HG03521 (cell line): ENCODE measurements around the gene SFXN1.
"Not testable (repeated sequence)": the region's sequence is repeated elsewhere in the genome, so short reads cannot be mapped to it uniquely, and the experiment has no call there.

Experiments
- ATAC-seq: cut with Tn5 transposase; IDR thresholded peaks from one replicate; pipeline ENCODE4 v1.9.1; 2021; ENCODE audit warnings: mild to moderate bottlenecking, moderate library complexity; ENCODE audit not compliant: unreplicated experiment

The SFXN1 gene

DNA sequence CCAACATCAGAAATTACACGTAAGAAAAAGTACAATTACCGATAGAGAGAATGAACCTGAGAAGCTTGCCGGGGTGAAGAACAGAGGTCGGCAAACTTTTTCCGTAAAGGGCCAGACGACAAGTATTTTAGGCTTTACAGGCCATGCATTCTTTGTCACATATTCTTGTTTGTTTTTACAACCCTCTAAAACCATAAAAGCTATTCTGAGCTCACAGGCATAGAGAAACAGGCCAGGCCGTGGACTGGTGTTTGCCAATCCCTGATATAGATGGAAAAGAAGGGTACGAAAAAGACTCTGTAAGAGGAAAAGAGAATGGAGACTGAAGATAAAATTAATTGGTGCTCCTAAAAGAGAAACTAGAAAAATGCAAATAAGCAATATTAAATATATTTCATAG is 15.4 kb downstream of the SFXN1 start:
- no peak for ATAC-seq

DNA sequence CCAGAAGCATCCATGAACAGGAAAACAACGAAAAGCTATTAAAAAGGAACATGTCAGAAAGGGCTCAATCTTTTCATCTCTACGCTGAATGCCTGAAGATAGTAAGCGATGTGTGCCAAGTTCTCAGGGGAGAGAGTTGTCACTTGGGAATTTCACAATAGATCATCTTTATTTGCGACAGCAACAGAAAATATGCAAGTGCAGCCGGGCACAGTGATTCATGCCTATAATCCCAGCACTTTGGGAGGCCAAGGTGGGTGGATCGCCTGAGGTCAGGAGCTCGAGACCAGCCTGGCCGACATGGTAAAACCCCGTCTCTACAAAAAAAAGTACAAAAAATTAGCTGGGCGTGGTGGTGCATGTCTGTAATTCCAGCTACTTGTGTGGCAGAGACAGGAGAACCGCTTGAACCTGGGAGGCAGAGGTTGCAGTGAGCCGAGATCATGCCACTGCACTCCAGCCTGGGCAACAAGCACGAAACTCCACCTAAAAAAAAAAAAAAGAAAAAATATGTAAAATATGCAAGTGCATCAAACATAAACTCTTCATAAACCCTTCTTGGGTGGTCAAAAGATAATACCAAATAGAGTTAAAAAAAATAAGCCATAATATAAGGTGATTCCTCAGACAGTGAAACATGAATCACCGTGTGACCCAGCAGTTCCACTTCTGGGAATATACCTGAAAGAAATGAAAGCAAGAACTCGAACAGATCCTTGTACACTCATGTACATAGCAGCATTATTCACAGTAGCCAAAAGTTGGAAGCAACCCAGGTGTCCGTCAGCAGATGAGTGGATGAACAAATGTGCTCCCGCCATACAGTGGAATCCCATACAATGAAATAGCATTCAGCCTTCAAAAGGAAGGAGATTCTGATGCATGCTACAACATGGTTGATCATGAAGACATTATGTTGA is 16.2 kb downstream of the SFXN1 start:
- ATAC-seq: no peak

DNA sequence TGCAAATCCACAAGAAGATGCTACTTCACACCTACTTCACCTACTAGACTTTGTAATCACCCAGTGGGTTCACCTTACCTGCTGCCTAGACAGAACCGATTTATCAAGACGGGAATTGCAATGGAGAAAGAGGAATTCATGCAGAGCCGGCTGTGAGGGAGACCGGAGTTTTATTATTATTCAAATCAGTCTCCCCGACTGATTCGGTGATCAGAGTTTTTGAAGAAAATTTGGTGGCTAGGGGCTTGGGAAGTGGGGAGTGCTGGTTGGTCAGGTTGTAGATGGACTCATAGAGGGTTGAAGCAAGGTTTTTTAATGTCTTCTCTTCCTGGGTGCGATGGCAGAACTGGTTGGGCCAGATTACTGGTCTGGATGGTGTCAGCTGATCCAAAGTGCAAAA is 23.4 kb downstream of the SFXN1 start:
- no peak for ATAC-seq

DNA sequence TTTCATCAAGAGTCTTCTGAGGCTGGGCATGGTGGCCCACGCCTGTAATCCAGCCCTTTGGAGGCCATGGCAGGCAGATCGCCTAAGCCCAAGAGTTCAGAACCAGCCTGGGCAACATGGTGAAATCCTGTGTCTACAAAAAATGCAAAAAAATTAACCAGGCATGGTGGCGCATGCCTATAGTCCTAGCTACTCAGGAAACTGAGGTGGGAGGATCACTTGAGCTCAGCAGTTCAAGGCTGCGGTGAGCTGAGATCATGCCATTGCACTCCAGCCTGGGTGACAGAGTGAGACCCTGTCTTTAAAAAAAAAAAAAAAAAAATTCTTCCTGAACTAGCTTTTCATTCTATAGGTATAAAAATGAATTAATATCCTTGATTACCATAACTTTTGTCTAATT is 29.3 kb downstream of the SFXN1 start:
- not testable (repeated sequence) for ATAC-seq

DNA sequence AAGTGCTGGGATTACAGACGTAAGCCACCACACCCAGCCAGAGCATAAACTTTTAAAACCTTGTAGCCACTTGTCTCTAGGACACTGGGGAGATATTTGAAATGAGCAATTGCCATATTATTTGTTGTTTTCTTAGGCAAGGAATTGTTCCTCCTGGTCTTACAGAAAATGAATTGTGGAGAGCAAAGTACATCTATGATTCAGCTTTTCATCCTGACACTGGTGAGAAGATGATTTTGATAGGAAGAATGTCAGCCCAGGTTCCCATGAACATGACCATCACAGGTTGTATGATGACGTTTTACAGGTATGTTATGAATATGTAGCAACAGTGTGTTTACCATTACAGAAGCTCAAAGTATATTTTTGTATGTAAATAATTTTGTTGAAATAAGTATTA is 30.5 kb downstream of the SFXN1 start:
- ATAC-seq: no peak

DNA sequence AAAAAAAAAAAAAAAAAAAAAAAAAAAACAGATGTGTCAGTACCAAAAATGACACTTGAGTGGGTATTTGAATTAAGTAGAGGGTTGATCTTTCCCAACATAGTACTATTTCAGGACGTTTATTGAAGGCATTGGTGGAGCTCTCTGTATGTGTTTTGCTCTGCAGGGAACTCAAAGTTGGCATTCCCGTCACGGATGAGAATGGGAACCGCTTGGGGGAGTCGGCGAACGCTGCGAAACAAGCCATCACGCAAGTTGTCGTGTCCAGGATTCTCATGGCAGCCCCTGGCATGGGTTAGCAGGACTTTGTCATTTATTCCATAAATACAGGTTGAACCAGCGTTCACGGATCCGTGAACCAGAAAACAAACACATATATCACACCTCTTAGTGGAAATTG is 34.9 kb downstream of the SFXN1 start:
- no peak for ATAC-seq

DNA sequence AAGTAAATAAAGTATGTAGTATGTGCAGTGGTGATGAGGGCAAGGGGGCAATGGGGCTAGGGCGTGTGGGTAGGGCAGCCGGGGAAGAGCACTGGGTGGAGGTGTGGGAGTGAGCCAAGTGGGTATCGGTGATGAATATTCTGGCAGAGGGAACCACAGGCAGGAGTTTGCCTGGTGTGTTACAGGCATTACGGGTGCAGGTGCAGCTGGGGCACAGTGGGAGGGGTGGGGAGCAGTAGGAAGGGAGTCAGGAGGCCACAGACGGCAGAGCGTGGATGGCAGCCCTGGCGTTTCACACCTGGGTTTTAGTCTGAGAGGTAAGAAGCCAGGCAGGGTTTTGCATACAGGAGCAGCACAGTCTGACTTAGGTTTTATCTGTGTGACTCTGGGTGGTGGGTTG is 35.4 kb downstream of the SFXN1 start:
- ATAC-seq: no peak

DNA sequence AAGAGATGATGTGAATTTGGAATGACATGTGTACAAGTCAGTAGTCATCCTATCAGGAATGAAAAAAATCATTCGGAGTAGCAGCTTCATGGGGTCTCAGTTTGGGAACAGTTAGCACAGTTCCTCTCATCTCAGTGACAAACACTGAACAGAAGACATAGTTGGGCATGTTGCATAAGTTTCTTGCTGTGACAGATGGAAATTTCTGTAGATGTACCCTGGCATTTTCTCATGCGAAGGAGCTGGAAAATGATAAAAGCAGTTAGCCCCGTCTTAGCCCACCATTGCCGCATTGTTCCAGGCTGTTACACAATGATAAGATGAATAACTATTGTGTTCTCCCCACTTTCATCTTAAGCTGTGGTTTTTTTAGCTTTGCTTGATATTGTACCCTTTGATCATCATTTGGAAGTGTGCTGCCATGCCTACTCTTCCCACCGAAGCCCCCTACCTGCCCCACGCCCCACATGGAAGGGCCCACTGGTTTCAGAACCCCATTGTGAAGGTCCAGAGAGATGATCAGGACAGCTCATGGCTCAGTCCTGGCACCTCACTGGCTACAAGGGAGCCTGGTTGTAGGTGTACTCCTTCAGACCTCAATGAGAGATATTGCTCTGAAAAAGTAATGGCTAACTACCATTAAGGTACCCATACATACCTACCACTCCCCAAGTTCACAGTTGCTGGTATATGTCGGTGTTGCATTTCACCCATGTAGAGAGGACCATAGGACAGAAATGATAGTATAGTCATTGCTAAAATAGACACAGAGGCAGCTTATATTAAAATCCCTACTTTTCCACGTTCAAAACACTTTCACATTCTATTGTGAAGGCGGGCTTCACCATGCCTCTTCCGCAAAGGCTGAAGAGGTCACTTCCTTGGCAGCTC is 38.8 kb downstream of the SFXN1 start:
- no peak for ATAC-seq

DNA sequence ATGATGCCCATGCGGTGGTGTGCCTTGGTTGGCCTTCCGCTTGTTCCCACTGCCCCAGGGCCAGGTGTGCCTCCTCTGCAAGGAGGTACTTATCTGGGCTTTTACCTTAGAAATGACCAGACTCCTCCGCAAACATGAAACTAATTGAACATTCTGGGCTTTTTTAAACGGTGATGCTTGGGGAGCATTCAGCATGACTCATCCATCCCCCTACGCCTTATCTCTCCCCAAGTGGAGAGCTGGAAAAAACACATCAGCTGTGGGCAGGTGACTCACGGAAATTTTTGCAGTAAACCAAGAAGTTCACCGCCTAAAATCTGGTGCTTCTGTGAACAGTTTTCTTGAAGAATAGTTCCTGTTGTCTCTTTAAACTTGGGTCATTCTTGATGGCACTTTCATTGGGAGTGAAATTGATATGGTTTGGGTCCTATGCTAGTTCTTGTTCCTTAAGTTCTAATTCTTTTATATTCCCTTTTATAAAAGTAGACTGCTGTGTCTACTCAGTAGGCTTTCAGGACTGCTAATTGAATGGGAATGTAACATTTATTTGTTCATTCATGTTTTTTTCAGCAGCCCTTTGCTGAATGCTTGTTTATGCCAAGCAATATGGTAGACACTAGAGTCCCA is 39.6 kb downstream of the SFXN1 start:
- no peak for ATAC-seq

DNA sequence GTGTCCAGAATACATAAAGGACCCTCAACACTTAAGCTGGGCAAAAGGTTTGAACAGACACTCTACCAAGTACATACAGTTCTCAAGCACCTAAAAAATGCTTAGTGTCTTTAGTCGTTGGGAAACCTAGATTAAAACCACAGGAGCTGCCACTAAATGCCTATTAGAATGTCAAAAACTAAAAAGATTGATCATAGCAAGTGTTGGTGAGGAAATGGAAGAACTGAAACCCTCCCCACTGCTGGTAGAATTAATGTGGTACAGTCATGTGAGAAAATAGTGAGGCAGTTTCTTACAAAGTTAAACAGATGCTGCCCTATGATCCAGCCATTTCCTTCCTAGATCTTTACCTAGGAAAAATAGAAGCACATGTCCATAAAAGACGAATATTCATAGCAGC is 40.6 kb downstream of the SFXN1 start:
- no peak for ATAC-seq

DNA sequence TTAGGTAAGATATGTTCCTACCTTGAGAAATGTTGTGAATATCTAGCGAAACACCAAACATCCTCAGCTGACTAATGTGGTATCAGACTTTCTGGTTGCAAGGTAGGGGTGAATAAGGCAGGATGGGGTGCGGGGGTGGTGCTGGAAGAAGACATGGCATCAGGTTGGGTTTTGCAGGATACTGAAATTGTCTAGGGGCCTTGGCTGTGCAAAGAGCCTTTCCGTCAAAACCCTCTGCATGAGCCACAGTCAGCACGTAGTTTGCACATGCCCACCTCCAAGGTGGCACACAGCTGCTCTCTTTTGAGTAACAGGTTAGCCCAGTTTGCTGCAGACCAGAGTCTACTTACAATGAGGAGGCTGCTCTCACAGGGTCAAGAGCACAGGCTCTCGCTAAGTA is 42.0 kb downstream of the SFXN1 start:
- ATAC-seq: no peak

DNA sequence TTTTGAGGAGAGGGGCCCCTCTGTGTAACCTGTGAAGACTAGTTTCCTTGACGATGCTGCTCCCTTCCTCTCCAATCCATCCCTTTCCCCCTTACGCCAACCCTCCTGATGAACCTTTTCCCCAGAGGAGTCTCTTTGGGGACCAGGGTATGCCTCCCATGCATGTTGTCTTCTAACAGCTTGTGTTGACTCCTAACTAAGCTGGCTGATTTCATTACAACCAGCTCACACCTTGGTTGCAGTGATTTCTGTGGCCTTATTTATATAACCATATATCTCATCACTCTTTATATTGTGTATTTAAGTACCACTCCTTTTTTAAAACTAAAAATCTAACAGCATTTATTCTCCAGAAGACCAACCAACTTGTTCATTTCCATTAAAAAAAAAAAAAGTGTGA is 42.5 kb downstream of the SFXN1 start:
- ATAC-seq: no peak

DNA sequence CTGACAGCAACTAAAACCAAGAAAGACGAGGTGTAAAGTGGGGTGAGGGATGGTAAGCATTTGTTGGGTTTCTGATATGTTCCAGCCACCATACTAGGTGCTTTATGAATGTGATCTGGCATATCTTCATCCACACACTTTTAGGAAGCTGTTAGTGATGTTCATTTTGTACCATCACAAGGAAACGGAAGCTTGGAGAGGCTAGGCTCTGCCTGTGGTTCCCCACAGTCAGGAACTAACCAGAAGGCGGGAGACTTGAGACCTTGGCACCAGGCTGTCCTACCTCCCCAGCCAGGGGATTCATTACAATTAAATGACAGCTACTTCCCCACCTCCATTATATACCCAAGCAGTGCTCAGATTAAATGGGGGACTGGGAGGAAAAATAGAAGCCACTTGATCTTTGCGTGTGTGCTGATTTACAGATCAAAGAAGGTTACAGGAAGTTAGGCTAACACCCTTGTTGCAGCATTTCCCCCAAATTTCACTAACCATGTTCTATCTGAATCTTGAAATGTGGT is 43.0 kb downstream of the SFXN1 start:
- ATAC-seq: no peak

DNA sequence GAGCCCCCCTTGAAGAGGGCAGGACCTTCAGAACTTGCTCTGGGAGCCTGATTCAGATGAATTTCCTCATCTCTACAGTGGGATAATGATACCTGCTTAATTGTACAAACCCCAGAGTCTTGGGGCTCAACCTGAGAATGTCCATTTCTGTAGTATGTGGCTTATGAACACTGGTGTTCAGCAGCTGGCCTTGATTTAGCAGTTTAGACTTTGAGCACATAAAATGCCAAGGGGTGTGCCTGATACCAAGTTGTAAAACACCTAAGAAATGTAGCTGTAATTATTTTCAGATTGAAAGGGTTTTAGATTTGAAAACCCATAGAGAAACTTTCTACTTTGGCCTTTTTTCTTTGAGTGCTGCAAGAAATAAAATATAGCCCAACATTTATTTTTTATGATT is 44.9 kb downstream of the SFXN1 start:
- ATAC-seq: no peak

DNA sequence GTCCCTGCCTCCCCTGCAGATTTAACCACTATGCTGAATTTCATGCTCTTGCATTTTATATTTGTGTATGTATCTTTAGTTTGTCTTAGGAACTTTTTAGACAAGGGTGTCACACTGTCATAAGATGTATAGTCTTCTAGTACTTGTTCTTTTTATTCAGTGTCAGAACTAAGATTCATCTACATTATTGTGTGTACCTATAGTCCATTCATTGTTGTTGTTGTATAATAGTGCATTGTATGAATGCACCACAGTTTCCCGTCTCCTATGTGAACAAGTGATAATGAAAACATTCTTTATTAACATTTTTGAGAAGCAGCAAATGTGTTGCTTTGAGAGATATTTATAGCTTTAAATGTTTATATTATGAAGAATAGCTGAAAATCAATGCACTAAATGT is 45.9 kb downstream of the SFXN1 start:
- no peak for ATAC-seq

DNA sequence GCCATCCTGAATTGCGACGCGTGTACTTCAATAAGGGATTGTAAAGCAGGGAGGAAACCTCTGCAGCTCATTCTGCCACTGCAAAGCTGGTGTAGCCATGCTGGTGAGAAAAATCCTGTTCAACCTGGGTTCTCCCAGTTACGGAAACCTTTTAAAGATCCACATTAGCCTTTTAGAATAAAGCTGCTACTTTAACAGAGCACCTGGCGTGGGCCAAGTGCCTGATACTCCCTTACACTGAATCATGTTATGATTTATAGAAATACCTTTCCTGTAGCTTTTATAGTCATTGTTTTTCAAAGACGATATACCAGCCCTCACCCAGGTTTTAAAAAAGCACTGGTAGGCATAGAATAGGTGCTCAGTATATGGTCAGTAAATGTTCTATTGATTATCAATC is 48.3 kb downstream of the SFXN1 start:
- ATAC-seq: no peak

DNA sequence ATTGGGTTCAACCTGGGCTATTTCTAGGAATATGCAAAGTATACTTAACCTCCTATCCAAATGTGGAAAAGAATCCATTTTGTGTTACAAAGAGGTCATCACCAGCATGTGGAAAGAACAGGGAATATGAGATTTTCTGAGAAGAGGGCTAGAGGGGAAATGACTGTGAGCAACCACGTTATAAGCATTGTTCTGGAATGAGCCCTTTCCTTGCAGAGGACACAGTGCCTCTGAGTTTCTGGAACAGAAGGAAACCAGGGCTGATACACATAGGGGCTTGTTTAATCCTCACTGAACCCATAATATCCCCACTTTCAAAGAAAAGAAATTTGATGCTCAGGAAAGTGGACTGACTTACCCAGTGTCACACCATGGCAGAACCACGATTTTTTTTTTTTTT is 53.0 kb downstream of the SFXN1 start:
- no peak for ATAC-seq

DNA sequence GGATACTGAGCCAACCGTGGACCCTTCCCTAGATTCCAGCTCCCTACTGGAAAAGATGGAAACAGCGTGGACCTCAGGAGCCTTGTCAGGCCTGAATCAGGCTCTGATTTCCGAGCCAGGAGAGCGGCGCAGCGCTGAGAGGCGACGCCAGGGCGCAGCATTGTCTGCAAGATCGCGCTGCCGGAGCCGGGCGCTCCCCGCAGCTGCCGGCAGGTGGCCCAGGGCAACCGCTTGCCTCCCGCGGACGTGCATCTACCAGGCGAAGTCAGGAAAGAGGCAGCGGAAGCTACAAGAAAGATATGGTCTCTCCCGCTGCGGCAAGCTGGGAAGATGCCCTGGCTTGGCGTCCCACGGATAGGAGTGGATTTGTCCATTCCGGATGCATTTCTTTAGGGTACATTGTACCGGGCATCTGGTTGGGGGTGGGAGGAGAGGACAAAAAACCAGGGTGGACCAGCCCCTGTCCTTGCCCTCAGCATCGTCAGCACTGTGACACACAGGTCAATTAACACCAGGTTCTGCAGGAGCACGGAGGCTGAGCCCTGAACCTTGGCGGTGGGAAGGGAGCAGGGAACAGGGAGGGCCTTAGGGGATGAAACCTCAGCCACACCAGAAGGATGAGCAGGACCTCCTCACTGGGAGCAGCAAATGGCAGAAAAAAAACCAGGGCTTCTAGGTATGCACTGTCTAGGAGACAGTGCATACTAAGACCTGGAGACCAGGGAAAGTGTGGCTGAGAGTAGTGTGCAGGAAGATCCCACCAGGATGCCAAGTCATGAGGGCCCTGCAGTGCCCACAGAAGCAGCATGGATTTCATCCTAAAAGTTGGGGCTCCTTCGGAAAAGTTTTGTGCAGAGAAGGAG is 55.9 kb downstream of the SFXN1 start:
- peak; percentile 94 for ATAC-seq

DNA sequence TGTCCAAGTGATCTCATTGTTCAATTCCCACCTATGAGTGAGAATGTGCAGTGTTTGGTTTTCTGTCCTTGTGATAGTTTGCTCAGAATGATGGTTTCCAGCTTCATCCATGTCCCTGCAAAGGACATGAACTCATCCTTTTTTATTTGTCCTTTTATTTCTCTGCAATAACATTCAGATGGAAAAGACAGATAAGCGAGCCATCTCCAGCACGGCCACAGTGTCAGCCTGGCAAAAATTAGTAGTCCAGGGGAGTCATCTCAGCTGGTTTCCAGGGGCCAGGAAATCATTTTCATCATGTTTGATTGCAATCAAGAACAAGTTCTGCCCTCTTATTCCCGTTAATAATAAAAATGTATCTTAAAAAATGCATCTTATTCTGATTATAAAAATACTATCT is 57.0 kb downstream of the SFXN1 start:
- not testable (repeated sequence) for ATAC-seq

DNA sequence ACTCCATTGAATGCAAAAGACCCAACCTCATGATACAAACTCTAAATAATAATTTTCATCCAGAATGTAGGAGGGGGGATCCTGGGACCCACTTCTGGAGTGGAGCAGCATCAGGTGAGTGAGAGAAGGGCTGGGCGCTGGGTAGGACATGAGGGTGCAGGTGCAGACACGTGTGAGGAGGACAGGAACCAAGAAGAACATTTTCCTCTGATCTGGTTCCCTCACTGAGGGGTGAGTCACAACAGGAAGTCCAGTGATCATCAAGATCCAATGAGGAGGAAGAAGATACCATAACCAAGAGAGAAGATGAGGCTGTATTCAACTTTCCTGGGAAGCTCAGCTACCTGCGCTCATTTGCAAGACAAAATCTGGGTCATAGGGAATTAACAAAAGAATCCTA is 57.4 kb downstream of the SFXN1 start:
- ATAC-seq: no peak
